Measurements from ENCODE around the gene CACNA1I. TPM values are rescaled to one million over a fixed set of nuclear protein-coding genes. Genes with fewer than 3 reads are reported as not detected.

Gene CACNA1I
- total RNA-seq, 1 donor from 2014 or later, result 0.11 TPM

DNA sequence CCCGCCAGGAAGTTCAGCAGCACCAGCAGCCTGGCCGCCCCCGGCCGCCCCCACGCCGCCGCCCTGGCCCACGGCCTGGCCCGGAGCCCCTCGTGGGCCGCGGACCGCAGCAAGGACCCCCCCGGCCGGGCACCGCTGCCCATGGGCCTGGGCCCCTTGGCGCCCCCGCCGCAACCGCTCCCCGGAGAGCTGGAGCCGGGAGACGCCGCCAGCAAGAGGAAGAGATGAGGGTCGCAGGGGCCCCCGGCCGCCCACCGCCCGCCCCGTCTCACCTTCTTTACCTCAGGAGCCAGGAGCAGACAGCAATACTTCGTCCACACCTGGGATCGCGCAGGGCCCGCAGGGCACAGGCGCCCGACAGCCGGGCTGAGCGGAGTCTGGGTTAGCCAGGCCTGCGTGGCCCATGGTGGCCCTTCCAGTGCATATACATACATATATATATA is 115.6 kb downstream of the CACNA1I start:
- Mint-ChIP-seq H3K9me3 (no peaks in the 10 kb centered on the region), H3K4me1 (peaks cover 37% of the 10 kb centered on the region), H3K27ac (no peak overlapping the region), H3K36me3 (no peaks in the 10 kb centered on the region), H3K4me3 (no peak overlapping the region), H3K27me3 (ENCODE audit: insufficient read depth, low read depth) (peaks cover 2% of the 10 kb centered on the region)
- DNase-seq (ENCODE audit: low spot score), result no peak
- no peaks in the 10 kb centered on the region for H3K9me3 ChIP-seq (ENCODE audit: low read depth)
- no peak overlapping the region for H3K4me2 ChIP-seq
- H3K36me3 ChIP-seq, result no peaks in the 10 kb centered on the region
- no peak overlapping the region for H3K9ac ChIP-seq
- H3K4me3 ChIP-seq, result no peak overlapping the region
- no peaks in the 10 kb centered on the region for H3K27me3 ChIP-seq
- H4K20me1 ChIP-seq (ENCODE audit: low read depth), result no peaks in the 10 kb centered on the region
- TF ChIP-seq EZH2 (IDR thresholded peaks at IDR 0.05), result no peak
- TF ChIP-seq, protein P1, sequence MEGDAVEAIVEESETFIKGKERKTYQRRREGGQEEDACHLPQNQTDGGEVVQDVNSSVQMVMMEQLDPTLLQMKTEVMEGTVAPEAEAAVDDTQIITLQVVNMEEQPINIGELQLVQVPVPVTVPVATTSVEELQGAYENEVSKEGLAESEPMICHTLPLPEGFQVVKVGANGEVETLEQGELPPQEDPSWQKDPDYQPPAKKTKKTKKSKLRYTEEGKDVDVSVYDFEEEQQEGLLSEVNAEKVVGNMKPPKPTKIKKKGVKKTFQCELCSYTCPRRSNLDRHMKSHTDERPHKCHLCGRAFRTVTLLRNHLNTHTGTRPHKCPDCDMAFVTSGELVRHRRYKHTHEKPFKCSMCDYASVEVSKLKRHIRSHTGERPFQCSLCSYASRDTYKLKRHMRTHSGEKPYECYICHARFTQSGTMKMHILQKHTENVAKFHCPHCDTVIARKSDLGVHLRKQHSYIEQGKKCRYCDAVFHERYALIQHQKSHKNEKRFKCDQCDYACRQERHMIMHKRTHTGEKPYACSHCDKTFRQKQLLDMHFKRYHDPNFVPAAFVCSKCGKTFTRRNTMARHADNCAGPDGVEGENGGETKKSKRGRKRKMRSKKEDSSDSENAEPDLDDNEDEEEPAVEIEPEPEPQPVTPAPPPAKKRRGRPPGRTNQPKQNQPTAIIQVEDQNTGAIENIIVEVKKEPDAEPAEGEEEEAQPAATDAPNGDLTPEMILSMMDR (IDR thresholded peaks at IDR 0.05), result no peak
- TF ChIP-seq EZH2phosphoT487 (IDR thresholded peaks at IDR 0.05), result no peak
- H2AFZ ChIP-seq (replicated peaks), result no peak overlapping the region
- H3K4me1 ChIP-seq, result peaks cover 18% of the 10 kb centered on the region
- H3F3A ChIP-seq (ENCODE audit: low read depth), result peaks cover 9% of the 10 kb centered on the region
- H3K27ac ChIP-seq, result no peak overlapping the region
- no peaks in the 10 kb centered on the region for H3K79me2 ChIP-seq (ENCODE audit: low read depth)

DNA sequence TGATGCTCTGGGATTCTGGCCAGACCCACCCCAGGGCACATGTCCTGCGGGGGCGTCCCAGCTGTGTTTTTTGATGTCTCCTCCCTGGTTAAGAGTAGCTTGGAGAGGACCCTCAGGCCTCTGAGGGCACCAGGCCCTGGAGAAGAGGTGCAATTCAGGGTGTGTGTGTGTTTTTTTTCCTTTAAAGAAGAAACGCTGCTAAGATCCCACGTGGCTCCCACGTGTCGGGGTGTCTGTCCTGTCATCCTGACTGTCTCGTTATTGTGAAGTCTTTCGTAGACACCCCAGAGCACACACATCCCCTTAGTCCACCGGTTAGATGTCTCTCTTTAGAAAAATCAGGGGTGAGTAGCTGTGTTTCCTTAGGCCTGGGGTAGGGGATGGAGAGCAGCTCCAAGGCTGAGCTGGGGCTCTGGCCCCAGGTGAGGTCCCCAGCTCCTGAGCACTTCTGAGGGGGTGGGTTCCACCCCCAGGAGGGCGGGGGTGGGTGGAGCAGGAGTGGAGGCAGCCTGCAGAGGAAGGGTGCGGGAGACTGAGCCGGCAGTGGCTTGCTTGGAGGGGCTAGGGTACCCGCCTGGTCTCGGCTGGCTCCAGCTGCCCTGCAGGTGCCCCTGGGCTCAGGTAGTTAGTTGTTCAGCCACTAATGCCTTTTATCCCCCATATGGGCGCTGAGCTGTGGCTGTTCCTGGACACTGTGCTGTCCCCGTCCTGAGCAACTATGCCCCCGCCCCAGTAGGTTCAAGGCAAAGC is 116.4 kb downstream of the CACNA1I start:
- Histone ChIP-seq H3K9me3 (ENCODE audit: low read depth) (no peaks in the 10 kb centered on the region), H3K36me3 (no peaks in the 10 kb centered on the region), H3K4me3 (no peak overlapping the region), H3K9ac (no peak overlapping the region), H3K4me2 (no peak overlapping the region), H2AFZ (replicated peaks) (no peak overlapping the region), H3F3A (ENCODE audit: low read depth) (peaks cover 9% of the 10 kb centered on the region), H3K79me2 (ENCODE audit: low read depth) (no peaks in the 10 kb centered on the region), H3K27me3 (no peaks in the 10 kb centered on the region), H3K27ac (no peak overlapping the region), H4K20me1 (ENCODE audit: low read depth) (no peaks in the 10 kb centered on the region), H3K4me1 (peaks cover 21% of the 10 kb centered on the region)
- Mint-ChIP-seq H3K36me3 (no peaks in the 10 kb centered on the region), H3K4me3 (peak overlapping the region; percentile 31), H3K4me1 (peaks cover 42% of the 10 kb centered on the region), H3K9me3 (no peaks in the 10 kb centered on the region), H3K27me3 (ENCODE audit: insufficient read depth, low read depth) (peaks cover 4% of the 10 kb centered on the region), H3K27ac (peak overlapping the region; percentile 15)
- TF ChIP-seq, protein P1 (IDR thresholded peaks at IDR 0.05), result no peak
- no peak for TF ChIP-seq EZH2phosphoT487 (IDR thresholded peaks at IDR 0.05)
- TF ChIP-seq EZH2 (IDR thresholded peaks at IDR 0.05), result no peak
- DNase-seq (ENCODE audit: low spot score), result no peak

DNA sequence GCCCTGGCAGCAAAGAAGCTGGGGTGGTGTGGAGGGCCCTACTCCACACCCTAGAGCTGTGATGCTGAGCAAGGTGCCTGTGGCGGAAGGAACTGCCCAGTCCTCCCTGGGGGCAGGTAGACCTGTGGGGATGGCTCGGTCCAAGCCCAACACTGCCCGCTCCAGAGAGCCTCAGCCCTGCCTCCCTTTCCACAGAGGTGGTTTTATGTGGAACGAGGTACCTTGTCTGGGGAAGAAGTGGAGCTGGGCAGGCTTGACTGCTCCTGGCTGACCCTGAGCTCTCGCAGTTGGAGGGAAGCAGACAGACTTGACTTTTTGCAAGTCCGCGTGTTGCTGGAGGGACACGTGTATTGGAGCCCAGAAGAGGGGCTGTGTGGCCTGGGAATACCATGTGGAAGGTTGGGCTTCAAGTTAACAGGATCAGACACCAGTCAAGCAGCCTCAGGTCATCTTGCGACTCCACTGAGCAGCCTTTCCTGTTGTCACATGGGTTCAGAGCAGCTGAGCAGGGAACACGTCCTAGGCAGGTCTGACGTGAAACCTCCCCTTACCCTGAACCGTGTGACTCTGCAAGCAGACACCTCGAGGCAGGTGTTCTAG is 117.7 kb downstream of the CACNA1I start:
- TF ChIP-seq EZH2phosphoT487 (IDR thresholded peaks at IDR 0.05) (no peak), EZH2 (IDR thresholded peaks at IDR 0.05) (no peak)
- TF ChIP-seq, protein P1 (IDR thresholded peaks at IDR 0.05), result no peak
- peaks cover 21% of the 10 kb centered on the region for H3K4me1 ChIP-seq
- no peak for DNase-seq (ENCODE audit: low spot score)
- peaks cover 16% of the 10 kb centered on the region for H3K27me3 Mint-ChIP-seq (ENCODE audit: insufficient read depth, low read depth)
- no peak overlapping the region for H3K4me2 ChIP-seq
- H2AFZ ChIP-seq (replicated peaks), result no peak overlapping the region
- no peaks in the 10 kb centered on the region for H3K27me3 ChIP-seq
- peak overlapping the region; percentile 65 for H3K4me3 Mint-ChIP-seq
- H3F3A ChIP-seq (ENCODE audit: low read depth), result peaks cover 9% of the 10 kb centered on the region
- H3K36me3 ChIP-seq, result no peaks in the 10 kb centered on the region
- no peak overlapping the region for H3K4me3 ChIP-seq
- peak overlapping the region; percentile 88 for H3K27ac Mint-ChIP-seq
- no peaks in the 10 kb centered on the region for H4K20me1 ChIP-seq (ENCODE audit: low read depth)
- H3K4me1 Mint-ChIP-seq, result peaks cover 47% of the 10 kb centered on the region
- no peaks in the 10 kb centered on the region for H3K79me2 ChIP-seq (ENCODE audit: low read depth)
- H3K9ac ChIP-seq, result no peak overlapping the region
- no peaks in the 10 kb centered on the region for H3K9me3 ChIP-seq (ENCODE audit: low read depth)
- H3K36me3 Mint-ChIP-seq, result no peaks in the 10 kb centered on the region
- H3K27ac ChIP-seq, result no peak overlapping the region
- no peaks in the 10 kb centered on the region for H3K9me3 Mint-ChIP-seq
